Keratinocyte (primary cell): ENCODE measurements around the gene ASTL.

Experiments used
- CTCF ChIP-seq, 3 experiments: IDR thresholded peaks in 1 of 3; conservative IDR thresholded peaks in 1 of 3; optimal IDR thresholded peaks in 1 of 3; 2 replicates in 2 of 3; 3 replicates in 1 of 3; pipeline versions ENCODE3 to v1.5.1; 2011; ENCODE audit warnings: low read length in 3 of 3, mild to moderate bottlenecking in 3 of 3, moderate library complexity in 2 of 3, control low read depth in 1 of 3, inconsistent platforms in 1 of 3; ENCODE audit not compliant: insufficient read depth in 2 of 3; ENCODE audit errors: extremely low read depth in 1 of 3
- EZH2 ChIP-seq: IDR thresholded peaks from one replicate; pipeline ENCODE4 v1.6.1; 2012; ENCODE audit warnings: inconsistent platforms, mild to moderate bottlenecking, low read length, moderate library complexity

GRCh38 chr2:96143231-96143847 is 5.0 kb upstream of the ASTL start:
- TF ChIP-seq EZH2, result no peak
- TF ChIP-seq CTCF (optimal IDR thresholded peaks at IDR 0.05 in 1 of 3, IDR thresholded peaks at IDR 0.05 in 1 of 3, conservative IDR thresholded peaks at IDR 0.05 in 1 of 3; ENCODE audit: extremely low read depth in 1 of 3, insufficient read depth in 2 of 3, low read length in 3 of 3), result no peak
